ENCODE results near the gene ABCG1.

Gene ABCG1

GRCh38 chr21:42294273-42294880 lies 75.4 kb downstream of the ABCG1 start:
- DNase-seq: no peak

DNA sequence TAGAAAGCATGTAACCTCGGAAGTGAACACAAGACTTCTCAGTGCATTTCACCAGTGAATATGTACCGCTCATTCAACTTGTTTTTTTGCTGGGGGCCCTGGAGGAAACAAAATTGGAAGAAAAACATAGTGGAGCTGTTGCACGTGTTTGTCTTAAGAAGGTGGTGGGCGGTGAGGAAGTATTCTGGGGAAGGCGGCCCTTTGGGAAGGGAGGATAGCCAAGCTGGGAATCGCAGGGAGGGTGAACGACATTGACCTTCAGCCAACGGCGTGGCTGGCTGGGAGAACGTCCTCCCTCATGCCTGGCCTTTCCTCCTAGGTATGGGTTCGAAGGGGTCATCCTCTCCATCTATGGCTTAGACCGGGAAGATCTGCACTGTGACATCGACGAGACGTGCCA lies 76.9 kb downstream of the ABCG1 start:
- DNase-seq: no peak

- DNase-seq: no peak
Measured at GRCh38 chr21:42296501-42296900, 77.6 kb downstream of the ABCG1 start.

DNA sequence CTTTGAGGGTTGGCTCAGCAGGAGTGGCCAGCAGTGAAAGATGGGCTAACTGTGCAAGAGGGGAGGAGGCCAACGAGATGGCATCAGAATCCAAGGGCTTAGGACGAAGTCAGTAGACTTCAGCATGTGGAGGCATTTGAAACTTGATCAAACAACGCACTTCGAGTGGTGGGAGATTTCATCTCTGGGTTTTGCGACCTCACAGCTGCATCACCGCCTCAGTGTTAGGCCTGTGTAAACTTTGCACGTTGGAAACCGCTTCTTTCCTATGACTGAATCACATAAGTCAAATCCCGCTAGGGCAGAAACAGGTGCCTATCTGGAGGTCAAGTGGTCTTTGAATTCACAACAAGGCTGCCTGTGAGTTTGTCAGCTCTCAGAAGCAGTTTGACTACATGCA lies 78.4 kb downstream of the ABCG1 start:
- no peak for DNase-seq

DNA sequence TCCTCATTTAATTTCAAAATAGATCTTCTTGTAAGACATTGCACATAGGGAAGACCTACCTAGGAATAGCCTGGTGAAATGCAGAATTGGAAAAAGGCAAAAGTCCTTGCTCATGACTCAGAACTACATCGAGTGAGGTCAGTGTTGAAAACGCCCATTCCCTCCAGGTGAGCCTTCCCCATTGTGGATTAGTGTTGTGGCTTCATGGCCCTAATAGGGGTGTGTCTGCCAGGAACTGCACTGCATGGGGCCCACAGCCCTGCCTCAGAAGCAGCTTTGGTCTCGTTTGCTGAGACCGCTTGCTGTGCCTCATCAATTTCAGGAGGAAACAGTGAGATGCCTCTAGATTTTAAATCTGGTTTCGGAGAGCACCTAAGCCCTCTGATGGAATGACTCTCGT lies 79.3 kb downstream of the ABCG1 start:
- DNase-seq: no peak

- no peak for DNase-seq
Measured at GRCh38 chr21:42298657-42299056, 79.7 kb downstream of the ABCG1 start.

- no peak for DNase-seq
Measured at GRCh38 chr21:42299324-42300044, 80.5 kb downstream of the ABCG1 start.

DNA sequence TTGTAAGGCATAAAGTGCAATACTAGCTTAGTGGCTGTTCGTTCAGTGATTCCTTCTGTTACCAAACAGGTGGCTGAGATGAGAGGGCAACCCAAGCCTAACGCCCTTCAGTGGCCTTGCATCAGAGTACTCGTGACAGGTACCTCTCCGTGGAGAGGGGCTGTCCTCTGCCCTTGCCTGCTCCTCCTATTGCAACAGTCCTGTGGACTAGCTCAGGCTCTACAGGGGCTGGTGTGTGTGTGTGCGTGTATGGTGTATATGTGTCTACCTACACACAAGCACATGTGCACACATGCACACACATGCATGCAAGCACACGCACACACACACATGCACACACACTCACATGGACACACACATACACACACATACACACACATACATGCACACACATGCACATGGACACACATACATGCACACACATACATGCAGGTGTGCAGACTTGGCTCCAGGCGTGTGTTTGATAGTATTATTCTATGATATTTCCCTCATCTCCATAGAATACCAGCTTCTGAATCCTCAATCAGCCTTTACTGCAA lies 81.2 kb downstream of the ABCG1 start:
- DNase-seq: no peak

- DNase-seq: no peak
Measured at GRCh38 chr21:42300956-42301355, 82.0 kb downstream of the ABCG1 start.

- DNase-seq: no peak
Measured at GRCh38 chr21:42301371-42302075, 82.6 kb downstream of the ABCG1 start.

- DNase-seq: no peak
Measured at GRCh38 chr21:42302076-42302650, 83.2 kb downstream of the ABCG1 start.

DNA sequence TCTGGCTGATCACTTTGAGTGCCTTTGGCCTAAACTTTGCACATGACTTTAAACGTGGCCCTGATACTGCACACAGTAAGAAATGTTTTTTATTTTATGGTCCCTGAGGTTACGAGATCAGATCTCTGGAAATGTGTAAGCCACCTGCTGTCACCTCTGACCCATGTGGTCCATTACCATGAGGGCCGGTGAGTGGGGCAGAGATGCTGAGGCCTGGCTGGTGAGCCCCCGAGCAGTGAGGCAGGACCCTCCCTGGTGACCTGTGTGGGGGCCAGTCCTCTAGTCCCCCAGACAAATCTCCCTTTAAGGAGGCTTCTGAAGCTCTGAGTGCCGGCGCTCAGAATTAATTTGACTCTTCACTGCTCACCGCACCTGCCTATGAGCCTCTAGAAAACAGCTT lies 83.9 kb downstream of the ABCG1 start:
- no peak for DNase-seq

DNA sequence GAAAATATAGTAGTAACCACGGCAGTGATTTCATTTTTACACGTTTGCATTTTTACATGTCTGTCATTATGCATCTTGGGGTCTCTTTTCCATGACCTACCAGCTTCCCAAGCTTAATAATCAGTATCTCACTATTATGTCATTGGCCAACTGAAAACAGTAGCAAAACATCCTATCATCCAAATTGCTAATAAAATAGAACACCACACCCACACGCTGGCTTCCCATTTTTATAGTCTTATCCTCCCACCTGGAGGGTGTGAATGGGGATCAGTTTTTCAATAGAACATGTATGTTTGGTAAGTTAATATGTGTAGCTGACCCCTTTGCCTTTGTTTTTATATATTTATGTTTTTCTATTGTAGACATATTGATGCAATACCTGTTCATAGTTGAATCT lies 84.5 kb downstream of the ABCG1 start:
- no peak for DNase-seq

DNA sequence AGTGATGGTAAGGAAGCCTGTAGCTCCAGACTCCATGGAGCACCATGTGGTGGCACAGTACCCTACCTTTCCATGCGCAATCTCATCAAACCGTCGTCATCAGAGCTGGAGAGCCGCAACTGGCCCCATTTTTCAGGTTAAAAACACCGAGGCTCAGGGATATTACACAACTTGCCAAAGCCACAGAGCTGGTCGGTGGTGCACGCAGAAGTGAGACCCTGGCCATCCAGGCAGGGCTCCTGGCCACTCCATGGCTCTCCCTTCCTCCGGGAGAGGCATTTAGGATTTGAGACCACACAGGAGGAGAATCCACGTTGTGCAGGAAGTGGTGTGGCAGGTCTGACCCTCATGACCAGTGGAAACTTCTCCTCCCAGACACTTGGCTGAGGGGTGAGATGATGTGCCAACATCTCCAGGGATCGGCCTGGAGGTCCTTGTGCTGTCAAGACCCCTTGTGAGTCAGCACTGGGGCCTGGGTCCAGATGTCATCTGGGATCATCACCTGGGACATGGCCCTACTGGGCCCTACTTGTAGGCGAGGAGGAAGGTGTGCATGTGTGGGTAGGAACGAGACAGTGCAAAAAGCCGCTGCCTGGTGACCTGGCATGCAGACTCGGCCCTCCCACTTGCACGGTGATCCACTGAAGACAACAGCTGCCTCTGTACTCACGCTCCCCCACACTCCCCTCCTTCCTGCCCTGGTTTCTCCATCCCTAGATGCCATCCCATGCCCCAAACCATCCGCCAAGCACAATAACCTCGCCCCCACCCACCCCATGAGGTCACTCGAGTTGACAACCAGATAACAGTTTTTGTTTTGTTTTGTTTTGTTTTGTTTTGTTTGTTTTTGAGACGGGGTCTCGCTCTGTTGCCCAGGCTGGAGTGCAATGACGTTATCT lies 85.9 kb downstream of the ABCG1 start:
- no peak for DNase-seq

DNA sequence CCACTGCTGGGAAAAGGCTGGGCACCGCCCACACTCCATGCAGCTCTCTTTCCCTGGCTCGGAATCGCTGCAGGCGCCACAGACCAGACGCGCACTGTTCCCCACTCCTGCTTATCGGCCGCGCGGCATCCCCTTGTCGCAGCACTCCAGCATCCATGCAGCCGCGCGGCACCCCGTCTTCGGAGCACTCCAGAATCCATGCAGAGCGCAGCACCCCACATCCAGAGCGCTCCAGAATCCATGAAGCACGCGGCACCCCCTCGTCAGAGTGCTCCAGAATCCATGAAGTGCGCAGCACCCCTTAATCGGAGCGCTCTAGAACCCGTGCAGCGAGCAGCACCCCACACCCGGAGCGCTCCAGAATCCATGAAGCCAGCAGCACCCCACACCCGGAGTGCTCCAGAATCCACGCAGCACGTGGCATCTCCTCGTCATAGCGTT lies 86.8 kb downstream of the ABCG1 start:
- DNase-seq: no peak

DNA sequence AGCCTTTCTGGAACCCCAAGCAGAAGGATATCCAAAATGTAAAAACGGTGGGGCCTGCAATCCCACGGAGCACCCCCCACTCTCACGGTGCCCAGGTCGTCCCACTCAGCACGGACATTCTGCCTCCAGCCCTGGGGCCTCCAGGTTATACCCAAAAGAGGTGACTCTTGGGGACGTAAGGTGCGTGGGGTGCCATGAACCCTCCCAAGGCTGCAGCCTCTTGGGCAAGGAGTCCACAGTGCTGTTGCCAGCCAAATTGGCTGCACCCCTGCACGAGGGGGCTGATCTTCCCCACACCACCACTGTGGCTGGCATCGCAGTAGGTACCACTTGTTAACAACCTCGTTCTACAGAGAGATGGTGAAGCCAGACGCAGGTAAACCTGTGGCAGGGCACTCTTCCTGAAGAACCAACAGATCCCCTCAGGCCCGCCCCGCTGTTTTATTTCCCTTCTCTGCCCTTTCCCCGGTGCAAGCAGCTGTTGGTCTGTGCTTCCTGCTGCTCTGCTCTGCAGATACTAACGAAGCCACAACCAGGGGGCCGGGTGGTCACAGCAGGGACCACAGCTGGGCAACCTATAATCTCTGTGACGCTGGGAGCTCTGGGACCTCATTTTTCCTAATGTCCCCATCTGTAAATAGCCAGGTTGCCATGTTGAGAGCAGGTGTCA lies 87.6 kb downstream of the ABCG1 start:
- no peak for DNase-seq

- DNase-seq: no peak
Measured at GRCh38 chr21:42307106-42307505, 88.2 kb downstream of the ABCG1 start.

DNA sequence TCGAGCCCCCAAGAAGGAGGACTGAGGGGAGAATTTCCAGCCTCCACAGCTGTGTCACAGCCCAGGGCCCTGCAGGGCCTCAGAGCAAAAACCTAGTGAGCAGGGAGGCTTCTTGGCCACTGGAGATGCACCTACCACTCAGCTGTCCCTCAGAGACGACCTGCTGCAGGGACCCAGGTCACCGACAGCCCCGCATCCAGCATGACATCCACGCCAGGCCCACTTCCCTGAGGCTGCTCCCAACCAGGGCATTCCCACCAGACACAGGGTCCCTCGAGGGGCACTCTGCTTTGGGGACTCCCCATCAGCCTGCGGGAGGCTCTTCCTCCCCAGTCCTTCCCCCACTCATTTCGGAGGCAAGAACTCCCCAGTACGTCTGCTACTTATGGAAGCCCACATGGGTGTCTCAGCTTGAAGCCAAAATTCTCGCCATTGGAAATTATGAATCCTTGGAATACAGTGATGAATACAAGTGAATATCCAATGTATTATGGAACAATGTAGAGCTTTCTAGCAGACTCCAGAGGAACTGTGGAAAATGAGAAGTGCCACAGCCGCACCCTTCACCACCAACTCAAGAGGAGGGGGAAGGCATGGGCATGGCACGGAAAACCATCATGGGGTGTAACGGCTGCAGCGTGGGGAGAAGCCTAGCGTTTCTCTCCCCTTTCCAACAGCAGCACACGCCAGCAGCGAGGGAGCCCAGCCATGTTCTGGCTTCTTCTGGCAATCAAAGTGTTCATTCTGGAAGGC lies 89.4 kb downstream of the ABCG1 start:
- no peak for DNase-seq

- DNase-seq: no peak
Measured at GRCh38 chr21:42308914-42309752, 90.2 kb downstream of the ABCG1 start.

- no peak for DNase-seq
Measured at GRCh38 chr21:42309753-42310213, 90.8 kb downstream of the ABCG1 start.
